ENCODE data around the gene SOBP.

DNA sequence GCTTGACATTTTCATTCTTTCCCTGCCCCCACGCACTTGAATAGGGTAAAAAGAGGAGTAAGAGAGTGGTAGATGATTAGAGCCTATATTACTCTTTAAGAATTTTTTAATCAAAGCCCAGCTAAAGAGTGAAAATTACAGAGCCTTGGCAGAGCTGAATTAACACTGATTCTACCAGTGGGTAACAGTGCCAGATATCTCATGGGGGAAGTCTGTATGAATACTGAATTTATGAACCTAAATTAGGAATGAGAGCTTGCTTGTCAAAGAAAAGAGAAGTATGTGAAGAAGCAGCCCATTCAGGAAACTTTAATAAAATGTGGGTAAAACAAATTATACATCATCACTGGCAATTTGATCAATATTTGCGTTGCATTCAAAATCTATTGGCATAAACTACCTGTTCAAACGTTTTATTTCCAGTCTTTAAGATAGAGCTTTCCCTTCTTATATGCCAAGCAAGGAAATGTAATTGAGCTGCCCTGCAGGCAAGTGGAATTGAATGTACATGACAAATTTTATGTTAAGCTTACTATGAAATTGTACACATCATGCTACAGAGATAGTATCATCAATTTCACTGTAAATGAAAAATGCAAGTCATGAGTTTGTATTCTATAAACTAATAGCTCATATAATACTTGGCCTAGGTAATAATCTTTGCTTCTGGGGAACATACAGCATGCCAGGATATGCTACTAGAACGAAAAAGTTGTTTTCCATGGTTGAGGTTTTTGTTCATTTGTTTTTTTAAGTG, 14.5 kb downstream of the SOBP start:
- TF ChIP-seq, protein P1, sequence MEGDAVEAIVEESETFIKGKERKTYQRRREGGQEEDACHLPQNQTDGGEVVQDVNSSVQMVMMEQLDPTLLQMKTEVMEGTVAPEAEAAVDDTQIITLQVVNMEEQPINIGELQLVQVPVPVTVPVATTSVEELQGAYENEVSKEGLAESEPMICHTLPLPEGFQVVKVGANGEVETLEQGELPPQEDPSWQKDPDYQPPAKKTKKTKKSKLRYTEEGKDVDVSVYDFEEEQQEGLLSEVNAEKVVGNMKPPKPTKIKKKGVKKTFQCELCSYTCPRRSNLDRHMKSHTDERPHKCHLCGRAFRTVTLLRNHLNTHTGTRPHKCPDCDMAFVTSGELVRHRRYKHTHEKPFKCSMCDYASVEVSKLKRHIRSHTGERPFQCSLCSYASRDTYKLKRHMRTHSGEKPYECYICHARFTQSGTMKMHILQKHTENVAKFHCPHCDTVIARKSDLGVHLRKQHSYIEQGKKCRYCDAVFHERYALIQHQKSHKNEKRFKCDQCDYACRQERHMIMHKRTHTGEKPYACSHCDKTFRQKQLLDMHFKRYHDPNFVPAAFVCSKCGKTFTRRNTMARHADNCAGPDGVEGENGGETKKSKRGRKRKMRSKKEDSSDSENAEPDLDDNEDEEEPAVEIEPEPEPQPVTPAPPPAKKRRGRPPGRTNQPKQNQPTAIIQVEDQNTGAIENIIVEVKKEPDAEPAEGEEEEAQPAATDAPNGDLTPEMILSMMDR (optimal IDR thresholded peaks at IDR 0.05 in 1 of 3, IDR thresholded peaks at IDR 0.05 in 1 of 3, conservative IDR thresholded peaks at IDR 0.05 in 1 of 3; ENCODE audit: extremely low read depth in 1 of 3, insufficient read depth in 2 of 3, low read length in 3 of 3), result no peak
- TF ChIP-seq EZH2 (IDR thresholded peaks at IDR 0.05; ENCODE audit: low read length), result no peak
